ENCODE data around the gene TSPAN16.
"Not testable (repeated sequence)": the region's sequence is repeated elsewhere in the genome, so short reads cannot be mapped to it uniquely, and the experiment has no call there.

TSPAN16 gene

DNA sequence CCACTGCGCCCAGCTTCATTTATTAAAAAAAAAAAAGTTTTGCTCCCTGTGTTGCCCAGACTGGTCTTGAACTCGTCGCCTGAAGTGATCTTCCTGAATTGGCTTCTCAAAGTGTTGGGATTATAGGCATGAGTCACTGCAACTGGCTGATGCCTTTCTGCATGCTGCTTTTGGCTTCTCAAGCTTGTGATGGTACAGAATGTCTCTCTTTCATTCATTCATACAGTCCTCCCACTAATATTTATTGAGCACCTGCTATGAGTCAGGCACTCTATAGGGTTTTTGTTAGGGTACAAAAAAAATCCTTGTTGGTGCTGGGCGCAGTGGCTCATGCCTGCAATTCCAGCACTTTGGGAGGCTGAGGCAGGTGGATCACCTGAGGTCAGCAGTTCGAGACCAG is 9.0 kb downstream of the TSPAN16 start:
- in situ Hi-C loops (cut with MboI; ENCODE audit: low sequenced_read_pairs), result no loop called here

DNA sequence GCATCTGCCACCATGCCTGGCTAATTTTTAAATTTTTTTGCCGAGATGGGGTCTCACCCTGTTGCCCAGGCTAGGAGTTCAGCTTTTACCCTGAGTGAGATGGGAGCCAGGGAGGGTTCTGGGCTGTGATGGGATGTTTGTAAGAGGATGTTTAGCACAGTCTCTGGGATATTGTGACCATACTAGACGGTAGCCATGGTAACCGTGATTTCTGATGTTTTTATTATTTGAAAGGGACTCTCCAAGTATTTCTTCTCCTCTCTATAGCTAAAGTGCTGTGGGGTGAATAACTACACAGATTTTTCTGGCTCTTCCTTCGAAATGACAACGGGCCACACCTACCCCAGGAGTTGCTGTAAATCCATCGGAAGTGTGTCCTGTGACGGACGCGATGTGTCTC is 10.4 kb downstream of the TSPAN16 start:
- in situ Hi-C loops (cut with MboI; ENCODE audit: low sequenced_read_pairs), result no loop called here

DNA sequence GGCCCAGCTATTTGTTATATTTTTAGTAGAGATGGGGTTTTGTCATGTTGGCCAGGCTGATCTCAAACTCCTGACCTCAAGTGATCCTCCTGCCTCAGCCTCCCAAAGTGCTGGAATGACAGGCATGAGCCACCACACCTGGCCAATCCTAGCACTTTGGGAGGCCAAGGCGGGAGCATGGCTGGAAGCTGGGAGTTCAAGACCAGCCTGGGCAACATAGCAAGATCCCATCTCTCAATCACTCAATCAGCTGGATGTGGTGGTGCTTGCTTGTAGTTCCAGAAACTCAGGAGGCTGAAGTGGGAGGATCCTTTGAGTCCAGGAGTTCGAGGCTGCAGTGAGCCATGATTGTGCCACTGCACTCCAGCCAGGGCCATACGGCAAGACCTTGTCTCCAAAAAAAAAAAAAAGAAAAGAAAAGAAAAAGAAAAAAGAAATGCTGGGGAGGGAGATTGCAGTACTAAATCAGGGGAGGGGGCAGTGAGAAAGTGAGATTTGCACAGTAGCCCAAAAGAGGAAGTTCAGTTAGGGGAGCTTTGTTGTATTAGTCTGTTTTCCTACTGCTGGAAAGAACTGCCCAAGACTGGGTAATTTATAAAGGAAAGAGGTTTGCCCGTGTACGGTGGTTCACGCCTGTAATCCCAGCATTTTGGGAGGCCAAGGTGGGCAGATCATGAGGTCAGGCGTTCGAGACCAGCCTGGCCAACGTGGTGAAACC is 24.5 kb downstream of the TSPAN16 start:
- in situ Hi-C loops (cut with MboI; ENCODE audit: low sequenced_read_pairs), result not testable (repeated sequence)

DNA sequence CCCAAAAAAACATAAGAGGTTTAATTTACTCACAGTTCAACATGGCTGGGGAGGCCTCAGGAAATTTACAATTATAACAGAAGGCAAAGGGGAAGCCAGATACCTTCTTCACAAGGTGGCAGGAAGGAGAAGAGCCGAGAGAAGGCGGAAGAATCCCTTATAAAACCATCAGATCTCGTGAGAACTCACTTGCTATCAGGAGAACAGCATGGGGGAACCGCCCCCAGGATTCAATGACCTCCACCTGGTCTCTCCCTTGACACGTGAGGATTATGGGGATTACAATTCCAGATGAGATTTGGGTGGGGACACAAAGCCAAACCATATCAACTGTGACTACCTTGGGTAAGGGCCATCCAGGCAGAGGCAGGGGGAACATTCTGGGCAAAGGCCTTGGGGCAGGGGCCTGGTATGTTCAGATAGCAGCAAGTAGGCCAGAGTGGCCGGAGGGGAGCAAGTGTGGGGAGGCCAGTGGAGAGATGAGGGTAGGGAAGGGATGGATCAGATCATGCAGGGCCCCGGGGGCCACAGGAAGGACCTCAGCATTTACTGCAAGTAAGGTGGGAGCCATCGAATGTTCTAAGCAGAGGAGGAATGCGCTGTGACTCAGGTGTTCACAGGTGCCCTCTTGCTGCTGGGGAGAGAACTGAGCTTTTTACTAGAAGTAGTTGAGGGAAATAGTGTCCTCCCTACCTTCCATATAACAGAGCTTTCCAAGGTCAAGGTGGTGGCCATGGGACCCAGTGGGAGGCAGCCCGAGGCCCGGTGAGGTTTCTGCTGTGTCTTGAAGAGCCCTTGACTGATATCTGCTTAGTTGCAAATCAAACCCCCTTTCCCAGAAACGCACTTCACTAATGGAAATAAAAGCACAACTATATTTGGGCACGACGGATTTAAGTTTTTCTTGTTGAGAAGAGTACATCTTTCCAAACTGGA is 25.5 kb downstream of the TSPAN16 start:
- in situ Hi-C loops (cut with MboI; ENCODE audit: low sequenced_read_pairs), result no loop called here

DNA sequence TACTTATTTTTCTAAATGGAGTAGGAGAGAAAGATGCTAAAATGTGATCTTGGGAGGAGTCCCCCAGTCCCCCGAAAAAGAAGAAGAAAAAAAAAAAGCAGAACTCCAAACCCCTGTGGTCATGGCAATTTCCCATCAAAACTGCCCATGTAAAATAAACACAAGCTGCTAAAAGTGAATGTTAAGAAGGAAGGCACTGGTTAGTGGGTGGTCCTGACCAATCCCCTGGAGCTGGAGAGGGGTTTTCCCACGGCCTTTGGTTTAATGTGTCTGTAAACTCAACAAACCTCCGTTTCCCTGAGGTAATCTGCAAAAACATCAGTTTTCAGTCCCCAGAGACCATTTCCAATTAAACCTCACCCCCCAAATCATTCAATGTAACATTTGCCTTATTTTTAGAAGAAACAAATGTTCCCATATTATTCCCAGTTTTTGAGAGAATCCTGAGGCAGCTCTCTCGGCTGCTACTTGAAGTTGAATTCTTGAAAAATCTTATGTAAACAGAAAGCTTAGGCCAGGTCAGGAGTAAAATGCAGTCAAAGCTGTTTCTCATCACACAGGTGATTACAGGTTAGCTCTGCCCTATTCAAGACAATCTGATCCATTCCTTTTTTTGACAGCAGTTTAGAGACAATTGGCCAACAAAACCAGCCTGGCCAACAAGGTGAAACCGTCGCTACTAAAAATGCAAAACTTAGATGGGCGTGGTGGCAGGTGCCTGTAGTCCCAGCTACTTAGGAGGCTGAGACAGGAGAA is 26.5 kb downstream of the TSPAN16 start:
- in situ Hi-C loops (cut with MboI; ENCODE audit: low sequenced_read_pairs), result no loop called here

DNA sequence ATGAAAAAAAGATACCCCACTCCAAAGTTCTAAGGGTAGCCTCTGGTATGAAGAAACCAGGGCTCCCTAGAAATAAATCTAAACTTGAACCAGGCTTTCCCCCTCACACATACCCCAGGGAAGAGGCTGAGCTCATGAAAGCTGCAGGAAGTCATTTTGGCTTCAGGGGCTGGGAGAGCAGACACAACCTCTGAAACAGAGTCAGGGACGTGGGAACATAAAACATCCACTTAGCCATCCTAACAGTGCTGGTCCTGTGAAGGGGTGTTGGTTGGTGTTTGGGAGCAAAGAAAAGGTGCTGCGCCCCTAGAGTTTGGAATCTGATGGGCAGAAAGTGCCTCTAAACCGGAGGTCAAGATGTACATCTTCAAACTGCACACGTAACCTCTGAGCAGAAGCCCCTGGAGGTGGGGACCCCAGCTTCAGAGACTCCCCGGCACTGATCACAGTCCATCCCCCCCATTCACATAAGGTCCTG is 27.7 kb downstream of the TSPAN16 start:
- in situ Hi-C loops (cut with MboI; ENCODE audit: low sequenced_read_pairs), result no loop called here

DNA sequence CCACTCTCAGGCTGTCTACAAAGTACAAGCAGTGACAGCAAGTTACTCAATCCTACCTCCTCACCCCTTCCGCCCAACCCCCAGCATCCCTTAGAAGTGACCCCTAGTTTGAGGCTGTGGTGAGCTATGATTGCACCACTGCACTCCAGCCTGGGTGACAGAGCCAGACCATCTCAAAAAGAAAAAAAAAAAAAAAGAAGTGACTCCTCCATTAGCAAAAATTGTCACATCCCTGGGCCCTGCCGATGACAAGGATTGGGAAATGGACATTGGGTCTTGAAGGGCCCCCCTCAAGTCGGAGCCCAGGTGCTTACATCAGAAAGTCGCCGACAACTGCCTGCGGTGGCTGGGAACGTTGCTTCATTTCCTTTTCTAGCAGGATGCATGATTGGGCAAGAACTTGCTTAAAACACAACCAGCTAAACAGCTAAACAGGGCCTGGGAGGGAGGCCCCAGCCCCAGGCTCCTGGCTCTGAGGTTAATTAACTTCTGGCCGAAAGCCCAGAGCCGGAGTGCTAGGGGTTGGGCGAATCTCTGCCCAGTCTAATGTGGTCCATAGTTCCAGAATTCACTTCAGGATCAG is 28.2 kb downstream of the TSPAN16 start:
- in situ Hi-C loops (cut with MboI; ENCODE audit: low sequenced_read_pairs), result no loop called here

DNA sequence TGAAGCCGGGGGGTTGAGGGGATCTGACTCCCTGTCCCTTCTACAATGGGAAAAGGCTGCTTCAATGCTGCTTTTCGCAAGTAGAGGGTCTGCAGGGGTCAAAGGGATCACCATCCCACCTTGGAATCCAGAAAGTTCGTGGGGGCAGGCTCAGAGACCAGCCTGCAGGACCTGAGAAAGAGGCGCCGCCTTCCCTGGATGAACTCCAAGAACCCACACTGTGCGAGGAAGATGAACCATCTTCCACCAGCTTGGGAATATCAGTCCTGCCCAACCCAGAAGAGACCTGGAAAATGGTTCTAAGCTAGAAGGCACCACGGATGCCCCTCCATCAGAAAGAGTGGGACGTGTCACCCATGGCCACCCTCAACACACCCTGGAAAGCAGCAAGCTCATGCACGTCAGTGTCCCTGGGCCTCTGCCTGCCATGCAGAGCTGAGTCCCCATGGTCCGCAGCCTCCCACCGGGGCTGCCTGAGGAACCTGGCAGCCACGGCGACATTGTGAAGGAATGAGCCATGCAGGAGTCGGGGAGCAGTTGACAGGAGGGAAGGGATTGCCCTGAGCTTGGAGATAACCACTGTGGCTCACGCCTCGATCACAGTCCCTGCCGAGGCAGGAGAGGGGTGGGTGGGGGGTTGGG is 28.9 kb downstream of the TSPAN16 start:
- in situ Hi-C loops (cut with MboI; ENCODE audit: low sequenced_read_pairs), result no loop called here

DNA sequence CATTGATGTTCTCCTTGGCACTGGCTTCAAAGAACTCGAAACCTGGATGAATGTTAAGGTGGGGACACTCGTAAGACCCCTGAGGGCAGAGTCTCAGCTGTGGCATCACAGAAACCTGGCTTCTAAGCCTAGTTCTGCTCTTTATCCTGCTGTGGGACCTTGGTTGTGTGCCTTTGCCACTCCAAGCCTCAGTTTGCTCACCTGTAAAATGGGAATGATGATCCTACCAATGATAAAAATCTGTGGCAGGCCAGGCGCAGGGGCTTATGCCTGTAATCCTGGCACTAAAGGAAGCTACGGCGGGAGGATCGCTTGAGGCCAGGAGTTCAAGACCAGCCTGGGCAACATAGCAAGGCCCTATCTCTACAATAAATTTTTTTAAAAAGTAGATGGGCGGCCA is 29.6 kb downstream of the TSPAN16 start:
- in situ Hi-C loops (cut with MboI; ENCODE audit: low sequenced_read_pairs), result no loop called here

DNA sequence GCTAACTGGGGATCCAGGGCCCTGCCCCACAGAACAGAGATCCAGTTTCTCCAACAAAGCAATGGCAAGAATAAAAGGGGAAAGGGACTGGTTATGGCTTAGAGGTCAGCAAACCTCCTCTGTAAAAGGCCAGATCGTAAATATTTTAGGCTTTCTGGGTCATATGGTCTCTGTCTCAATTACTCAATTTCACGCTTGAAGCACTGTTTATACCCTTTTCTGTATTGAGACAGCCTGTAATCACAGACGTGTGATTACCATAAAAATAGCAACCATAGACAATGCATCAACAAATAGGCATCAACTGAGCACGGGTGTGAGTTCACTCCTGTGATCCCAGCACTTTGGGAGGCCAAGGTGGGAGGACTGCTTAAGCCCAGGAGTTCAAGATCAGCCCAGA is 34.2 kb downstream of the TSPAN16 start:
- in situ Hi-C loops (cut with MboI; ENCODE audit: low sequenced_read_pairs), result no loop called here

DNA sequence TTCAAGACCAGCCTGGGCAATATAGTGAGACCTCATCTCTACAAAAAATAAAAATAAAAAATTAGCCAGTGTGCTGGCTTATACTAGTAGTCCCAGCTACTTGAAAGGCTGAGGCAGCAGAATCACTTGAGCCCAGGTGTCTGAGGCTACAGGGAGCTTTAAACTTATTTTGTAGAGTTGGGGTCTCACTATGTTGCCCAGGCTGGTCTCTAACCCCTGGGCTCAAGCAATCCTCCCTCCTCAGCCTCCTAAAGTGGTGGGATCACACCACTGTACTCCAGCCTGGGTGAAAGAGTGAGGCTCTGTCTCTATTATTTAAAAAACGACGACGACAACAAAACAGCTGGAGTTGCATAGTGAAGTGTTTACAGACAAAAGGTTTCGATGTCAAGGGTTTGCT is 35.5 kb downstream of the TSPAN16 start:
- in situ Hi-C loops (cut with MboI; ENCODE audit: low sequenced_read_pairs), result no loop called here

GRCh38 chr19:11332822-11333221 is 36.9 kb downstream of the TSPAN16 start:
- in situ Hi-C loops (cut with MboI; ENCODE audit: low sequenced_read_pairs), result no loop called here

DNA sequence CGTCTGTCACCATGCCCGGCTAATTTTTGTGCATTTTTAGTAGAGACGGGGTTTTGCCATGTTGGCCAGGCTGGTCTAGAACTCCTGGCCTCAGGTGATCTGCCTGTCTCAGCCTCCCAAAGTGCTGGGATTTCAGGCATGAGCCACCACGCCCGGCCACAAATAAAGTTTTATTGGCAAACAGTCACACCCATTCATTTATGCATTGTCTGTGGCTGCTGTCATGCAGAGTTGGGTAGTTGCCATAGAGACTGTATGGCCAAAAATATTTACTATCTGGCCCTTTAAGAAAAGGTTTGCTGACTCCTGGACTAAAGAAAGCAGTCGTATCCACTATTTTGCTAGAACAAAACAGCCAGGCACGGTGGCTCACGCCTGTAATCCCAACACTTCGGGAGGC is 37.9 kb downstream of the TSPAN16 start:
- in situ Hi-C loops (cut with MboI; ENCODE audit: low sequenced_read_pairs), result not testable (repeated sequence)

DNA sequence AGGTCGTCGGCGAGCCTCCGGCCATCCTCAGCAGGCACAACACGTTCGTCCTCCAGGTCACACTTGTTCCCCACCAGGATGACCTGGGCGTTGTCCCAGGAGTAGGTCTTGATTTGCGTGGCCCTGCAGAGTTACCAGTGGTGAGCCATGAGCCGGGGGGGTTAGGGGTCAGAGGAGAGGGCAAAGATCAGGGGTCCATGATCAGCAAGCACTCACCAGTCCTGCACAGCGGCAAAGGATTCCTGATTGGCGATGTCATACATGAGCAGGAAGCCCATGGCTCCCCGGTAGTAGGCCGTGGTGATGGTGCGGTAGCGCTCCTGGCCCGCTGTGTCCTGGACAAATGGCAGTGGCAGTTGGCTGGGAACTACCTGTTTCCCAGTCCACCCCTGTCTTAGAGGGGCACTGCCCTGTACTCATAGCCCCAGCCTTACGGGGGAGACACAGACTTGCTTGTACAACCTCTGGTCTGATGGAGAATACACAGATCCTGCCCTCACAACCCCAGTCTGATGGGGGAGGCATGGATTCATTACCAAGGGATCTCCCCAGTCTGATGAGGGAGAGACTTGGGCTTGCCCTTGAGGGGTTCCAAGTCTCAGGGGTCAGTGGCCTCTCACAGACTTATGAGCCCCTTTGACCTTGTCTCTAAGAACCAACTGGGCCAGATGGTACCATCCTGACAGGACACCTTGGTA is 39.6 kb downstream of the TSPAN16 start:
- in situ Hi-C loops (cut with MboI; ENCODE audit: low sequenced_read_pairs), result no loop called here

GRCh38 chr19:11337080-11337479 is 41.1 kb downstream of the TSPAN16 start:
- in situ Hi-C loops (cut with MboI; ENCODE audit: low sequenced_read_pairs), result no loop called here

GRCh38 chr19:11338121-11338520 is 42.2 kb downstream of the TSPAN16 start:
- in situ Hi-C loops (cut with MboI; ENCODE audit: low sequenced_read_pairs), result no loop called here

GRCh38 chr19:11338569-11339253 is 42.8 kb downstream of the TSPAN16 start:
- in situ Hi-C loops (cut with MboI; ENCODE audit: low sequenced_read_pairs), result no loop called here

DNA sequence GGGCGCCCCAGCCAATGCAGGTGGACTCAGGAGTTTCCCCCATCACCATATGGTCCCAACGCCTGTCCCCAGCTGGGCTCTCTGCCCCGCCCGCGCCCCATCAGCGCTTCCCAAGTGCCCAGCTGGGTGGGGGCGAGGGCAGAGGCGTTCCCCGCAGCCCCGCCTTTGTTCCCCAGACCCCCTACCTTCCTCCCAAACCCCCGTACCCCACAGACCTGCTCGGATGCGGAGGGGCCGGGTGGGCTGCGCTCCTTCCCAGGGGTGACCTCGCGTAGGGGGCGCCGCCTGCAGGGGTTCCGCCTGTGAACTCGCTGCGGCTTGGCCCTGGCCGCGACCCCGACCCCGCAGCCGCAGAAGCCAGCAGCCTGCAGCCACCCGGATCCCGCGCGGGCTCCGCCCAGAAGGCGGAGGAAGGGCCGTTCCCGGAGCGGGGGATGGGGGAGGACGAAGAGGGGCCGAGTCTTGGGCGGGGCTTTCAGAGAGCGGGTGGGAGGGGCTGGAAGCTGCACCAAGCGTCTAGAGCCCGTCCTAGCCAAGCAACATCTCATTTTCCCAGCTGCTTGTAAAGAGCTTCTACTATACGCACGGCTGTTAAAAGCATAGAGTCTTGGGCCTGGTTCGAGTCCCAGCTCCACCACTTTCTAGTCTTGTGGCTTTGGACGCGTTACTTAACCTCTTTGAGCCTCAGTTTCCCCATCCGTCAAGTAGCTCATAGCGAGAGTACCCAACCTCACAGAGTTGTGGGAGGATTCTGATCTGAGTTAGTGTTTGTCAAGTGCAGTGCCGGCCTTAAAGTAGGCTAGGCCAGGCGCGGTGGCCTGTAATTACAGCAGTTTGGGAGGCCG is 43.5 kb downstream of the TSPAN16 start, which contains the start of gene RAB3D:
Gene RAB3D, minus strand, starts transcription at position 404 of the 845 bp plus-strand sequence. CDS start 2,258 bp downstream, outside the sequence.
- in situ Hi-C loops (cut with MboI; ENCODE audit: low sequenced_read_pairs), result no loop called here

Measured in HL-60/S4 treated with retinoic acid at 250 ng/mL for 4 days and 3 days (cell line).